Midbrain (tissue), 1 donor: Measurements from ENCODE around the gene MACF1.
"Not testable (repeated sequence)": the region's sequence is repeated elsewhere in the genome, so short reads cannot be mapped to it uniquely, and the experiment has no call there.

Experiments
- DNase-seq: peaks from one replicate; lab custom pipeline; 2025; lab: John Stamatoyannopoulos, UW

MACF1 gene

DNA sequence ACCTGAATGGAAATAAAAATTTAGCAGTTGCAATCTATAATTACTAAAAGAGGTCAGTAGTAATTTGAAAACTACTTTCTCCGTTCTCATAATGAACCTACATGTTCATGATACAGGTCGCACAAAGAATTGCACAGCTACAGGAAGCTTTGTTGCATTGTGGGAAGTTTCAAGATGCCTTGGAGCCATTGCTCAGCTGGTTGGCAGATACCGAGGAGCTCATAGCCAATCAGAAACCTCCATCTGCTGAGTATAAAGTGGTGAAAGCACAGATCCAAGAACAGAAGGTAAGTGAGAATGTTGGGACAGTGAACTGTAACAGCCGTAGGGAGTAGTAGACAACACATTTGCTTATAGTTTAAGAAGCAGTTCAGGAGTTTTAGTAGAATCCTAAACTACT, 218.1 kb downstream of the MACF1 start:
- DNase-seq = no peak

DNA sequence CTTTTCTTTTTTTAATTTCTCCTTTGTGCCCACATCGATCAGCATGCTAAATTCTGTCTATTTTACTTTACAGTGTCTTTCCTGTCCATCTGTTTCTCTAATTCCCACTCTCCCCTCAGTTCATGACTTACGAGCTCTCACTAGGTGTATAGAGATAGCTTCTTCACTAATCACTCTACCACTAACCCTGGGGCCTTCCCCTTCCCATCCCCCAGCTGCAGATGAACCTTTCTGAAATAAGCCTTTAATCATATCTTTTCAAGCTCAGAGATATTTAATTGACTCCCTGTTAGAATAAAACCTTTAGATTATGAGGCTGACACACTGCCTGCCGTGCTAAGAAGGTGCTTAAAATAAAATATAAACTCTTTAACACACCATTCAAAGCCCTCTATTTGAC, 220.7 kb downstream of the MACF1 start:
- DNase-seq = no peak

DNA sequence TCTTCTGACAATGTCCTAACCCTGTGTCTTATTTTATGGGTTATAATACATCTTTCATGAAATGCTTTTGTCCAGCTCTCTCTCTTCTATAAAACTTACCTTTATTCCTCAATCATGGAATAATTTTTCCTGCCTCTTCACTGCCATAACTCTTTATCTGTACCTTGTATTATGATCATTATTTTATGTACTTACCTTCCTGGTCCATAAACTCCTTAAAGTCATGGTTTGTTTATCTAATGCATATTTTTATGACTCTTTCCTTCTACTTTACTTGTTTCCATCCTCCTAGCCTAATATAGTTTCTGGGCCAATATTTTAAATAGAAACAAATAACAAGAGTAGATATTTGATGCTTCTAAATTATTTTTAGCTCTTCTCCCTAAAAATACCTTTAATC, 221.1 kb downstream of the MACF1 start:
- DNase-seq = no peak

DNA sequence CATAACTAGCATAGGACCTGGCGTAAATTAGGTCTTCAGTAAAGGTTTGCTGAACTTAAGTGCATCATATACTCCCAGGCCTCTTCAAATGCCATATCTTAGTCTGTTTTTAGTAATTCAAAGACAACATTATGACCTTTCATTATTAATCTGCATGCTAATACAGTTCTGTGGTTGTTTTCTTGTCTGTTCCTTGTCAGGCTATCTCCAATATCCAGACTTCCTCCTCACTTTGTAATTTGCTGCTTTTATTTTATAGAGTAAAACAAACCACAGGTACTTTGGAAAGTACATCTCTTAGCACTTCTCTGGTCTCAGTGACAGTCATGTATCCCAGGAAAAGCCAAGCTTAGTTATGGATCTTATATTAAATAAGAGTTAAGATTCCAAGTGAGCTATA, 221.9 kb downstream of the MACF1 start:
- DNase-seq = no peak

DNA sequence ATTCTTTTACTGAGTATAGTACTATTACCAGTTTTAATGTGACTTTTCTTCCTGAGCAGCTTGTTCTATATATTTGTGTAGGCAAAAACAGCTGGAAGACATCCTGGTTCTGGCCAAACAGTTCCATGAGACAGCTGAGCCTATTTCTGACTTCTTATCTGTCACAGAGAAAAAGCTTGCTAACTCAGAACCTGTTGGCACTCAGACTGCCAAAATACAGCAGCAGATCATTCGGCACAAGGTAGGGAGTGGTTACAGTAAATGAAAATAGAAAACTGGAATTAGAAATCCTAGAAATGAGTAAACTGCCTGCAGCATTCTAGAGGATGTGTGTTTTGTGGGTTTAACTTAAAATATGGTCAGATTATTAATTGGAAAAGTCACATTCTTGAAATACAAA, 222.9 kb downstream of the MACF1 start:
- no peak for DNase-seq

DNA sequence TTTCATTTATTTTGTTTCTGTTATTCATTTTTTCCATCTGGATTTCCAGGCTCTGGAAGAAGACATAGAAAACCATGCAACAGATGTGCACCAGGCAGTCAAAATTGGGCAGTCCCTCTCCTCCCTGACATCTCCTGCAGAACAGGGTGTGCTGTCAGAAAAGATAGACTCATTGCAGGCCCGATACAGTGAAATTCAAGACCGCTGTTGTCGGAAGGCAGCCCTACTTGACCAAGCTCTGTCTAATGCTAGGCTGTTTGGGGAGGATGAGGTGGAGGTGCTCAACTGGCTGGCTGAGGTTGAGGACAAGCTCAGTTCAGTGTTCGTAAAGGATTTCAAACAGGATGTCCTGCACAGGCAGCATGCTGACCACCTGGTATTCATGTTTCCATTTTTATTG, 223.4 kb downstream of the MACF1 start:
- DNase-seq = no peak

DNA sequence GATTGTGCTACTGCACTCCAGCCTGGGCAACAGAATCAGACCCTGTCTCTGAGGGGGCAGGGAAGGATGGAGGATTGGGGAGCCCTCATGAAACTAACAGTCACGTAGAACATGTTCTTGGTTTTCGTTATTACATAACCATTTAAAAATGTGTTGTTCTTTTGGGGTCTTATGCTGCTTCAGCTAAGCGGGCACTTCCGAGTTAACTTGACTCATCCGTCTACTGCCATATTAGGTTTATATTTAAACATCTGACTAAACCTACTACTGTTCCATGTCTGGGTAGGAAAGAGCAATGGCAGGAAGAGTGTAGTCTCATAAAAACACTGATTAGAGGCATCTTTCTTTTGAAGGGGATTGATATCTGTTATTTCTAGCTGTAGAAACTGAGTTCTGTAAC, 227.4 kb downstream of the MACF1 start:
- no peak for DNase-seq

DNA sequence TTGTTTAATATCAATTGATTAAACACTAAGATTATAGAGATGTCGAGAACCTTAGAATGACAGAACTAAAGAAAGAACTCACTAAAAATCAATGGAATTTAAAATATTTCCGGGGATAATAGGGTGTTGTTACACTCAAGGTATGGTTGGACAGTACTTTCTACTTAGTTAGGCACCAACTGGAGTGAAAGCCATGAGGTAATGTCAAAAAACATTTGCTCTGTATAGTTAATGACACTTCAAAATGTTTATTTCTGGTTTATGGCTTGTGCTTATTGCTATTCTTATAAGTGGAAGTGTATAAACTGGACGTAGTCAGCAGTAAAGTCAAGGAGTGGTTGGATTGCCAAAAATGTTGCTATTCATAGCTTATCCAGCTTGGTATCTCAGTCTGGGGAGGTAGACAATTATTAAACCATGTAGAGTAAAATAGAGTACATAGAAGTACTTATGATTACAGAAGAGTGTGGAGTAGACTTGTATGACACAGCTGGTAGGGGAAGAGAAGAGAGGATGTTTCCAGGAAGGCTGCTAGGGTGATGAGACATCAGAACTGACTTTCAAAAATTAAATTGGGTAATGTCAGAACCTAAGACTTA, 230.4 kb downstream of the MACF1 start:
- no peak for DNase-seq

DNA sequence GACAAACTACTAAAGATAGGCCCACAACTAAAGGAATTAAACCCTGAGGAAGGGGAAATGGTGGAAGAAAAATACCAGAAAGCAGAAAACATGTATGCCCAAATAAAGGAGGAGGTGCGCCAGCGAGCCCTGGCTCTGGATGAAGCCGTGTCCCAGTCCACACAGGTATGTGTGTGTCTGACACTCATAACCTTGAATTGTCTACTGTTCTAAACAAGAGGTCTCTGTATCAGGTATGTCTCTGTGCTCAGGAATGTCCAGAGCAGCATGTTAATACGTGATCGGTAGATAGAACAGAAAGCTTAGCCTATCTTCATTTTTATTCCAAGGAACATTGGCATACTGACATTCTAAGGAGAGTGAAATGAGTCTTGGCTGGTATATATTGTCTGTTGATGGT, 231.1 kb downstream of the MACF1 start:
- DNase-seq = no peak

DNA sequence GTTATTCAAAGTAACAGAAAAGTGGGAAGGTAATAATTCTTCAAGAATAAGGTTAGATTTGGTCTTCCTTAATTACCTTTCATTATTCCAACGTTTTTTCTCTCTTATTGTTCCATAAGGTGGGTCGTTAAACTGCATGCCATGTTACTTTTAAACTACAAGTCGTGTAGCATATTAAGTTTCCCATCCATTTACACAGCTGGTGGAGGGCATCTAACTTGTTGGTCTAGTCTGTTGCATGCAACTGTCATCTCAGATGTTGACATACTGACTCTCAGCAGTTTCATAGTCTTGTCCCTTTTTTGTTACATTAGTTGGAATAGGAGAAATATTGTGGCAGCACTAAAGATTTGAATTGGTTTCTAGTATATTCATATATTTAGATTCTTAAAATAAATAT, 232.3 kb downstream of the MACF1 start:
- no peak for DNase-seq

DNA sequence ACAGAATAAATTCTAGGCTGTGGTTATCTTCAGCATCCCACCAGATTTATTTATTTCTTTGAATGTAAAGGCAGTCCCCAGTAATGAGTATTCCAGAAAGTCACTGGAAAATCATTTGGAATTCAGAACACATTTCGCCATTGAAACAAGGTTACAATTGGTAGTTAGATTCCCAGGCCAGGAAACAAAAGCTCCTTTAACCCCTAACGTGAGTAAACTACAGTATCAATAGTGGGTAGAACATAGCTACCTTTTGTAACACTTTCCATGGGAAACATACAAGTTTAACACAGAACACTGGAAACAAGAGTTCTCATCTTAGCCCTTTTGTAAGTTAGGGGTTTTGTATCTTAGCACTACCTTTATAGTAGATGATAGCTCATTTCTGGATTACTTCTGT, 233.5 kb downstream of the MACF1 start:
- no peak for DNase-seq

DNA sequence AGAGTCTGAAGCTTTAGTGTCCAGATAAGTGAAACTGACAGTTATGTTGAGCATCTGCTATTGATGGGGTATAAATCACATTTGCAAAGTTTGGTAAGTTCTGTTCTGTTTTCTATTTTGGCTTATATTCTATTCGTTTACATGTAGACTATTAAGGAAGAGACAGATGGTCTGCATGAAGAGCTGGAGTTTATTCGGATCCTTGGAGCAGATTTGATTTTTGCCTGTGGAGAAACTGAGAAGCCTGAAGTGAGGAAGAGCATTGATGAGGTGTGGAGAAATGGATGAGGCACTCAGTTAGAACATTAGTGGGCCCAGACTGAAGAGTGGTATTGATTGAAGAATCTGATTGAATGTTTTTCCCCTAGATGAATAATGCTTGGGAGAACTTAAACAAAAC, 236.4 kb downstream of the MACF1 start:
- no peak for DNase-seq

DNA sequence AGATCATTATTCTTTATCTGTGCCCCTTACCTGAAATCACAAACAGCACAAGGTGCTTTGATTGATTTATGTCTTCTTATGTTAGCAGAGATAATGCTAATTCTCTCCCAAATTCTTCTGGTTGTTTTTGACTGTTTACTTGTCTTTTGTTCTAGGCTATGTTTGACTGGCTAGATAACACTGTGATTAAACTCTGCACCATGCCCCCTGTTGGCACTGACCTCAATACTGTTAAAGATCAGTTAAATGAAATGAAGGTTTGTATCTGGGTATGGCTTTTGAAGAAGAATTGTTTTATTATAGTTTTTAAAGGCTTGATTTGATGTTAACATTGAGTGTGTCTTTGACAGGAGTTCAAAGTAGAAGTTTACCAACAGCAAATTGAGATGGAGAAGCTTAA, 237.3 kb downstream of the MACF1 start:
- no peak for DNase-seq

DNA sequence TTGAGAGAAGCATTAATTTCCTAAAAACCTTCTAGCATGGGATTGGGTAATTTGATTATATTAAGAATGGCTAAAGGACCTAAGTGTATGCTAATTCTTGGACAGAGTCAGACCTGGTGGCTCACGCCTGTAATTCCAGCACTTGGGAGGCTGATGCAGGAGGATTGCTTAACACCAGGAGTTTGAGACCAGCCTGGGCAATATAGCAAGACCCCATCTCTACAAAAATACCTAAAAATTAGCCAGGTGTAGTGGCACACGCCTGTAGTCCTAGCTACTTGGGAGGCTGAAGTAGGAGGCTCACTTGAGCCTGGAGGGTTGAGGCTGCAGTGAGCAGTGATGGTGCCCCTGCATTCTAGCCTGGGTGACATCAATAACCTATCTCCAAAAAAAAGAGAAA, 241.1 kb downstream of the MACF1 start:
- no peak for DNase-seq

DNA sequence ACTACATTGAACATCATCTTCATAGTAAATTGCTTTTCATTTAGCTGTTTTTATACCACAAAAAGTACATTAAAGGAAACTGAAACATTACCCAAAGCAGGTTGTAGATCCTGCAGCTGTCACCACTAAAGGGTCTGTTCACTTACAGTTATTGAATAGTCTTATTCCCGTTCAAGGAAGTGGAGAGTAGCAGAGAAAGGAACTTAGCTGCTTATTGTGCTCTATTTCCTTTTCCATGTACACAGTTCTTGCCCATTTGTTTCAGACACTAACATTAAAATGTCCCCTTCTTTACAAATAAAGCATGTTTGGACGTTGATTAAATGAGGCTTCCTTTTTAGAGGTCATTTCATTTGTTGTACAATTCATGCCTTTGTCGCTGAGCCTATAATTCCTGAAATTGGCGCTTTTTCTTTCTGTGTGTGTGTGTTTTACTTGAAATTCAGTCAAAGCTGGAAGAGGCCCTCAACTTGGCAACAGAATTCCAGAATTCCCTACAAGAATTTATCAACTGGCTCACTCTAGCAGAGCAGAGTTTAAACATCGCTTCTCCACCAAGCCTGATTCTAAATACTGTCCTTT, 242.6 kb downstream of the MACF1 start:
- no peak for DNase-seq

DNA sequence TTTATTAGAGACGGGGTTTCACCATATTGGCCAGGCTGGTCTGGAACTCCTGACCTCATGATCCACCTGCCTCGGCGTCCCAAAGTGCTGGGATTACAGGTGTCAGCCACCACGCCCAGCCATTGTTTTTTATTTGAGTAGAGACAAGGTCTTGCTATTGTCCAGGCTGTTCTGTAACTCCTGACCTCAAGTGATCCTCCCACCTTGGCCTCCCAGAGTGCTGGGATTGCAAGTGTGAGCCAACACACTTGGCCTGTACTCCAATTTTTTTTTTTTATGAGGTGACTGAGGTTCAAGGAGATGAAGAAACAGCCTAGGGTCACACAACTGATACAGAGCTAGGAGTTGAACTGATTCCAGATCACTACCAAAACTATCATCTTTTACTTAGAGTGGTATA, 245.5 kb downstream of the MACF1 start:
- DNase-seq = not testable (repeated sequence)

DNA sequence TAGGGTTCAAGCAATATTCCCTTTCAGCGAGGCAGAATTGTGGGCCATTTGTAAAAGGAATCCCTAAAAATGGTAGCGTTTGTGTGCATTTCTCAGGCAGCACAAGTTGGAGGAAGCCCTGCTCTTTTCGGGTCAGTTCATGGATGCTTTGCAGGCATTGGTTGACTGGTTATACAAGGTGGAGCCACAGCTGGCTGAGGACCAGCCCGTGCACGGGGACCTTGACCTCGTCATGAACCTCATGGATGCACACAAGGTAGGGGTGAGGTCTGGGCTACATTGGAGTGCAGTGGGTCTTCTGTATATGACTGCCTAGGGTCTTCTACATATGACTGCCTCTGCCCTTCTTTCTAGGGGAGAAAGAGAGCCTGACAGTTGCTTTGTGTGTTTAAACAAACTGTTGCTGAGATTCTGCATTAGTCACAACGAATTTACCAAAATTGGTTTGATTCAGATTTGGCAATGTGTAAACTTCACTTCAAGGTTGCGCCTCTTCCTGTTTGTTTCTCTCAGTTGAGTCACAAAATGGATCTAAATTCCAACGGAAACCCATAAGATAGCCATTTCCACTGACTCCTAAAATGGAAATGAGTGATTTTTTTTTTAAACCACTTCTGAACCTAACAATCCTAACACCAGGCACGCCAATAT, 246.6 kb downstream of the MACF1 start:
- no peak for DNase-seq

DNA sequence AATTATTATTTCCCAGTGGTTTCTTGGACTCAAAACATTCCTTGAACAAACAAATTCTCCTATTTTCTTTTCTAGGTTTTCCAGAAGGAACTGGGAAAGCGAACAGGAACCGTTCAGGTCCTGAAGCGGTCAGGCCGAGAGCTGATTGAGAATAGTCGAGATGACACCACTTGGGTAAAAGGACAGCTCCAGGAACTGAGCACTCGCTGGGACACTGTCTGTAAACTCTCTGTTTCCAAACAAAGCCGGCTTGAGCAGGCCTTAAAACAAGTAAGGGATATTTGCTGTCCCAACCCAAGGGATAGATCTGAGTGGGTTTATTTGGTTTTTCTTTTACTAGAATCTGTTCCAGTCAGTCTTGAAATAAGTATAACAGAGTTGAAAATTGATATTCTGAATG, 247.6 kb downstream of the MACF1 start:
- peak; percentile 13 for DNase-seq

DNA sequence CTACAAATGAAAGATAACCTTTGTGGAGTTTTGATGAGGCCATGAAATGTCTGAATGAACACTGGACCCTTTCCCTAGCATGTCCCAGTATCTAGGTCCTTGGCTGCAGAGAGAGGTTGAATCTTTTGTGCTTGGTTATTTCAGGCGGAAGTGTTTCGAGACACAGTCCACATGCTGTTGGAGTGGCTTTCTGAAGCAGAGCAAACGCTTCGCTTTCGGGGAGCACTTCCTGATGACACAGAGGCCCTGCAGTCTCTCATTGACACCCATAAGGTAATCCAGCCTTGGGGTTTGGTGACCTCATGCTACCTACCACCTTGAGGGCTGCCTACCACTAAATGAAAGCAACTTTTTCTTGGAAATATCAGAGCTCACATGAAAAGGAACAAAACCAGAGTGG, 248.0 kb downstream of the MACF1 start:
- no peak for DNase-seq

DNA sequence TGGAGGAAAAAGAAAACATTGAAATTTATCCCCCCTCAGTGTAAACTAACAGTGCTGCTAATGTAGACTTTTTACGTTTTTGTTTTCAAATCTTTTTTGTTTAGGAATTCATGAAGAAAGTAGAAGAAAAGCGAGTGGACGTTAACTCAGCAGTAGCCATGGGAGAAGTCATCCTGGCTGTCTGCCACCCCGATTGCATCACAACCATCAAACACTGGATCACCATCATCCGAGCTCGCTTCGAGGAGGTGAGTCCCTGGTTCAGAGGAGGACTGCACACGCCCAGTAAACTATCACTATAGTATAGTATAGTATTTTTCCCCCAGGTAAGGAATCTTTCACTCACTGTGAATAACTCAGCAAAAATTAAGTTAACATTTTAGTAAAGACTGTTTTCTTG, 249.1 kb downstream of the MACF1 start:
- DNase-seq = no peak

DNA sequence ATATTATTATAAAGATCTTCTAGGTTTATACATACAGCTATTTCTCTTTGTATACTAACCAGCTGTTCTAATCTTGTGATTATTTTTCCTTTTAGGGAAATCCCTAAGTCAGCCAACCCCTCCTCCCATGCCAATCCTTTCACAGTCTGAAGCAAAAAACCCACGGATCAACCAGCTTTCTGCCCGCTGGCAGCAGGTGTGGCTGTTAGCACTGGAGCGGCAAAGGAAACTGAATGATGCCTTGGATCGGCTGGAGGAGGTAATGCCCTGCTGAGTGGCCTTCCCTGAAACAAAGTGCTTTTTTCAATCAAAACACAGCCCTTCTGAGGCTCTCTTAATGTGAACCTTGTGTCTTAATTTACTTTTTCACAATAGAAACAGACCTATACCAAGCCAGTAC, 254.5 kb downstream of the MACF1 start:
- no peak for DNase-seq

DNA sequence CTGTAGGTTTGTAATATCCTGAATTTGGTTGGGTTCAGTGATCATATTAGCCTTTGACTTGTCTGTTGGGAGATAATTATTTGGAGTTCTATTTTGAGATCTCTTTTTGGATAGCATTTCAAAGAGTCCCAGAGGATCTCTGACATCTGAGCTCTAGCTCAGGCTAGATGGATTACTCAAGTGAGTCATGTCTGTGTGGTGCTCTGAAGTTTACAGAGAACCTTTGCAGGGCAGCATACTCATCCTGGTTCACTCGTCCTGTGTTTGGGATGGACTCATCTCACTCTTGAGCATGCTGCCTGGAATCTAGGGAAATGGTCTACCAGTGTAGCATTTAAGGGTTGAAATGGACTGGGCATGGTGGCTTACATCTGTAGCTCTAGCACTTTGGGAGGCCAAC, 257.6 kb downstream of the MACF1 start:
- no peak for DNase-seq

DNA sequence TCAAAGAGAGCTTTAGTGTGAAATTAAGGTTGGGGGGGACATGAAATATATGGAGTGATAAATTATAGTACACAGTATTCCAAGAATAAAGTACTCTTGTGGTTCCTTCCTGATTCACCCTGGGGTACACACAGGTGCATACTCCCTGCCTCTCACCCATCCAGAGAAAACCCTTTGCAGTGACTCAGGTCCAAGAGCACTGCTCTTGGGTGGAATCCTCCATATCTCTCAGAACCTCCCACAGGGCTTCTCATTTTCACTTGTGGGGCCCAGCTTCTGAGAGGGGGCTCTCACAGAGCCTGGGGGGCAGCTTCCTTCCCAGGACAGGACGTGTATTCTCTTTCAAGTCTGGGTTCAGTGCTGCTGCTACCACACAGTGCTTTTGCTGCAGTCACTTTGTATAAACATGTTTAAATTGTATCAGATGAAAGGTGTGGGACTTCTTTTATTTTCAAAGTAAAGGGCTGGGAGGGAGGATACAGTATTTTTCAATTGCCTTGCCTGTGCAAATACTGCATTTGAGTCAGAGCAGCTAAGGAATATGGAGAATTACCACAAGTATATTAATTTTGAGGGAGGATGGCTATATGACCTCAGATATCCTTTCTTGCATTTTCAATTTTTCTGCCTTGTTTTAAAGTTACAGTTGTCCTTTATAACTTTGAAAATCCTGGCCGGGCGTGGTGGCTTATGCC, 262.1 kb downstream of the MACF1 start:
- DNase-seq = no peak
